ENCODE data around the gene CLDN1. TPM values are rescaled to one million over a fixed set of nuclear protein-coding genes. Genes with fewer than 3 reads are reported as not detected.

Gene CLDN1
- total and polyA plus RNA-seq, 2 of the 4 experiments (the other 2 are of a cell fraction) = 4.7 to 7.3 TPM

- no peak overlapping the region for H3K4me3 ChIP-seq (ENCODE audit: insufficient read depth, low read depth, low read length)
- H3K4me1 ChIP-seq (ENCODE audit: control insufficient read depth, insufficient read depth, low read length) = no peaks in the 10 kb centered on the region
- no peak overlapping the region for H2AFZ ChIP-seq (replicated peaks; ENCODE audit: low read length, poor library complexity)
- no TSS peak for BruUV-seq (replicated peaks)
- H3K4me2 ChIP-seq (ENCODE audit: low read depth, low read length) = no peak overlapping the region
- no peak overlapping the region for H4K91ac ChIP-seq (ENCODE audit: insufficient read depth, low read depth, low read length)
- in situ Hi-C loops (cut with MboI; ENCODE audit: low sequenced_read_pairs) (no loop called here), dilution Hi-C loops (cut with HindIII; ENCODE audit: low sequenced_read_pairs, unreplicated experiment) (no loop called here), intact Hi-C loops (cut with micrococcal nuclease) (no loop called here)
- no peaks in the 10 kb centered on the region for H3K36me3 ChIP-seq (ENCODE audit: control insufficient read depth, insufficient read depth, low read length)
- H3K56ac ChIP-seq (ENCODE audit: extremely low read depth, insufficient read depth, low read length) = no peak overlapping the region
- H3K9me1 ChIP-seq (ENCODE audit: insufficient read depth, low read length) = 0 out of 2 replicates have a peak, but pooled peaks cover 3% of the 10 kb centered on the region
- H2BK15ac ChIP-seq (ENCODE audit: low read depth, low read length) = no peak overlapping the region
- no peak overlapping the region for H3K18ac ChIP-seq (ENCODE audit: low read depth, low read length)
- ATAC-seq (ENCODE audit: low read depth) (no peak), DNase-seq (no peak)
- no peak overlapping the region for H3K9ac ChIP-seq (ENCODE audit: low read depth, low read length)
- no peak overlapping the region for H3K23ac ChIP-seq (ENCODE audit: low read depth, low read length)
- no peaks in the 10 kb centered on the region for H3K79me1 ChIP-seq (ENCODE audit: low read depth in 1 of 2, low read length in 2 of 2)
- no peaks in the 10 kb centered on the region for H4K20me1 ChIP-seq (ENCODE audit: insufficient read depth, low read length)
- CTCF ChIA-PET = interaction anchor here (0.8 kb wide), 1 partner anchor 18 kb away, joined by 3 read pairs; no protein-coding TSS in a partner anchor
- H3K27ac ChIP-seq (ENCODE audit: insufficient read depth, low read length) = no peak overlapping the region
- POLR2A ChIA-PET (ENCODE audit: unreplicated experiment) = no interaction called here
- no peak overlapping the region for H2AK9ac ChIP-seq (replicated peaks; ENCODE audit: low read depth, low read length, poor library complexity)
- no peak overlapping the region for H2BK20ac ChIP-seq (ENCODE audit: low read depth, low read length)
- TF ChIP-seq CEBPB (IDR thresholded peaks at IDR 0.05; ENCODE audit: low read depth, low read length) (no peak), ELK1 (IDR thresholded peaks at IDR 0.05; ENCODE audit: borderline replicate concordance, low read depth, low read length) (no peak)
- H4K8ac ChIP-seq (ENCODE audit: low read depth in 2 of 2, low read length in 2 of 2) = no peak overlapping the region
- H3K14ac ChIP-seq (replicated peaks; ENCODE audit: low read depth, low read length) = no peak overlapping the region
- no peaks in the 10 kb centered on the region for H3K27me3 ChIP-seq (ENCODE audit: control insufficient read depth, insufficient read depth, low read length)
- no peak overlapping the region for H3K4ac ChIP-seq (ENCODE audit: low read depth, low read length)
- H2BK5ac ChIP-seq (ENCODE audit: low read depth, low read length, poor library complexity, severe bottlenecking) = no peak overlapping the region
- no peak overlapping the region for H4K5ac ChIP-seq (ENCODE audit: low read depth, low read length)
- H2AK5ac ChIP-seq (ENCODE audit: low read depth, low read length) = no peak overlapping the region
- no CpG with 5 or more reads among the region's 1 CpG for WGBS, 2 experiments (ENCODE audit: extremely low coverage in 2 of 2, insufficient read length in 1 of 2)
- peaks cover 2% of the 10 kb centered on the region; the same call in 1 of the 2 replicates for H3K9me3 ChIP-seq (ENCODE audit: control insufficient read depth, insufficient read depth, low read length)
- H2BK120ac ChIP-seq (ENCODE audit: low read depth, low read length) = no peak overlapping the region
These were observed 36.2 kb downstream of the CLDN1 start for GRCh38 chr3:190286014-190286413.

Data from IMR-90 (cell line).